ENCODE measurements around the gene PTPRE.

DNA sequence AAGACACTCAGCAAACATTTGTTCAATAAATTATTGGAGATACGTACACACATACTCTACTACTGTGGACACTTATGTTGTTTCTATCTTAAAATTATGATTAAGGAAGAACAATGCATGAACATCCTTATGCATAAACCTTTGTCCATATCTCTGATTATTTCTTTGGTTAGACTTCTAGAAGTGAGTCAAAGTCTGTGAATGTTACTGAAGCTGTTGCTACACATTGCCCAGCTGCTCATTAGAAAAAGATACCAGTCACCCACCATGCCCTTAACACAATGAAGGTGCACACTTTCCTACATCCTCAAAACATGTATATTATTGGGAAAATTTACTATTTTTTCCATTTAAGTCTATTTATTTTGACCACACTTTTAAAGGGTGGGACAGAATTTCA lies 12.8 kb upstream of the PTPRE start:
- TF ChIP-seq, protein P1, sequence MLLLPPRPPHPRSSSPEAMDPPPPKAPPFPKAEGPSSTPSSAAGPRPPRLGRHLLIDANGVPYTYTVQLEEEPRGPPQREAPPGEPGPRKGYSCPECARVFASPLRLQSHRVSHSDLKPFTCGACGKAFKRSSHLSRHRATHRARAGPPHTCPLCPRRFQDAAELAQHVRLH (tag by site-specific recombination; IDR thresholded peaks at IDR 0.05): no peak
- TF ChIP-seq TRIM28 (IDR thresholded peaks at IDR 0.05; ENCODE audit: borderline replicate concordance, low read length) (no peak), ZSCAN16 (tag by site-specific recombination; IDR thresholded peaks at IDR 0.05) (no peak), ZNF707 (tag by site-specific recombination; IDR thresholded peaks at IDR 0.05) (no peak), ZNF324 (tag by site-specific recombination; IDR thresholded peaks at IDR 0.05) (no peak), PRDM1 (tag by site-specific recombination; IDR thresholded peaks at IDR 0.05) (no peak), ZNF354C (tag by site-specific recombination; IDR thresholded peaks at IDR 0.05; ENCODE audit: borderline replicate concordance, low read depth) (no peak), ZNF335 (tag by site-specific recombination; conservative IDR thresholded peaks at IDR 0.05) (no peak)
- TF ChIP-seq, protein P2, sequence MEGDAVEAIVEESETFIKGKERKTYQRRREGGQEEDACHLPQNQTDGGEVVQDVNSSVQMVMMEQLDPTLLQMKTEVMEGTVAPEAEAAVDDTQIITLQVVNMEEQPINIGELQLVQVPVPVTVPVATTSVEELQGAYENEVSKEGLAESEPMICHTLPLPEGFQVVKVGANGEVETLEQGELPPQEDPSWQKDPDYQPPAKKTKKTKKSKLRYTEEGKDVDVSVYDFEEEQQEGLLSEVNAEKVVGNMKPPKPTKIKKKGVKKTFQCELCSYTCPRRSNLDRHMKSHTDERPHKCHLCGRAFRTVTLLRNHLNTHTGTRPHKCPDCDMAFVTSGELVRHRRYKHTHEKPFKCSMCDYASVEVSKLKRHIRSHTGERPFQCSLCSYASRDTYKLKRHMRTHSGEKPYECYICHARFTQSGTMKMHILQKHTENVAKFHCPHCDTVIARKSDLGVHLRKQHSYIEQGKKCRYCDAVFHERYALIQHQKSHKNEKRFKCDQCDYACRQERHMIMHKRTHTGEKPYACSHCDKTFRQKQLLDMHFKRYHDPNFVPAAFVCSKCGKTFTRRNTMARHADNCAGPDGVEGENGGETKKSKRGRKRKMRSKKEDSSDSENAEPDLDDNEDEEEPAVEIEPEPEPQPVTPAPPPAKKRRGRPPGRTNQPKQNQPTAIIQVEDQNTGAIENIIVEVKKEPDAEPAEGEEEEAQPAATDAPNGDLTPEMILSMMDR (tag by site-specific recombination; IDR thresholded peaks at IDR 0.05): no peak
- TF ChIP-seq, protein P3, sequence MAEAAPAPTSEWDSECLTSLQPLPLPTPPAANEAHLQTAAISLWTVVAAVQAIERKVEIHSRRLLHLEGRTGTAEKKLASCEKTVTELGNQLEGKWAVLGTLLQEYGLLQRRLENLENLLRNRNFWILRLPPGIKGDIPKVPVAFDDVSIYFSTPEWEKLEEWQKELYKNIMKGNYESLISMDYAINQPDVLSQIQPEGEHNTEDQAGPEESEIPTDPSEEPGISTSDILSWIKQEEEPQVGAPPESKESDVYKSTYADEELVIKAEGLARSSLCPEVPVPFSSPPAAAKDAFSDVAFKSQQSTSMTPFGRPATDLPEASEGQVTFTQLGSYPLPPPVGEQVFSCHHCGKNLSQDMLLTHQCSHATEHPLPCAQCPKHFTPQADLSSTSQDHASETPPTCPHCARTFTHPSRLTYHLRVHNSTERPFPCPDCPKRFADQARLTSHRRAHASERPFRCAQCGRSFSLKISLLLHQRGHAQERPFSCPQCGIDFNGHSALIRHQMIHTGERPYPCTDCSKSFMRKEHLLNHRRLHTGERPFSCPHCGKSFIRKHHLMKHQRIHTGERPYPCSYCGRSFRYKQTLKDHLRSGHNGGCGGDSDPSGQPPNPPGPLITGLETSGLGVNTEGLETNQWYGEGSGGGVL (tag by site-specific recombination; IDR thresholded peaks at IDR 0.05): no peak
